PC-3 (cell line): ENCODE measurements around the gene FHAD1.

Experiments
- EZH2phosphoT487 ChIP-seq: fragments of 300-600 bp; sonication (generic); IDR thresholded peaks from 2 replicates; pipeline ENCODE4 v1.6.1; 2018; ENCODE audit warnings: mild to moderate bottlenecking, antibody characterized with exemption, low read length, borderline replicate concordance
- TF ChIP-seq, protein P1 (sequence below): fragments of 300-600 bp; sonication (generic); conservative IDR thresholded peaks from 2 replicates; pipeline ENCODE4 v1.5.1; 2017; ENCODE audit warnings: antibody characterized with exemption, low read depth, mild to moderate bottlenecking, low read length

DNA sequence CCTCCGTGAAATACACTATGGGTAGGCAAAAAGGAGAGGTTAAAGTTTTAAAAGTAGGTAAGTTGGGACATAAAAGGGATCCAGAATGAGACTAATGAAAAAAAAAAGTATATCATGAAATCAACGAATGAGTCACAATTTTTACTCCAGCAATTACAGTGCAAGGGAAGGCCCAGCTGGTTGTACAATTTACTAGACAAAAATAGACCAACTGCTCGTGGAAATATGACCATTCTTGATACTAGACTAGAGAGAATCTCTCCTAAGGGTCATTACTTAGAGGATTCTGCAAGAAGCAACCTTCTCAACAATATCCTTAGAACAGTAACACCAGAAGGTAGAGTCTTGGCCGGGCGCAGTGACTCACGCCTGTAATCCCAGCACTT lies 107.5 kb downstream of the FHAD1 start:
- TF ChIP-seq, protein P1, sequence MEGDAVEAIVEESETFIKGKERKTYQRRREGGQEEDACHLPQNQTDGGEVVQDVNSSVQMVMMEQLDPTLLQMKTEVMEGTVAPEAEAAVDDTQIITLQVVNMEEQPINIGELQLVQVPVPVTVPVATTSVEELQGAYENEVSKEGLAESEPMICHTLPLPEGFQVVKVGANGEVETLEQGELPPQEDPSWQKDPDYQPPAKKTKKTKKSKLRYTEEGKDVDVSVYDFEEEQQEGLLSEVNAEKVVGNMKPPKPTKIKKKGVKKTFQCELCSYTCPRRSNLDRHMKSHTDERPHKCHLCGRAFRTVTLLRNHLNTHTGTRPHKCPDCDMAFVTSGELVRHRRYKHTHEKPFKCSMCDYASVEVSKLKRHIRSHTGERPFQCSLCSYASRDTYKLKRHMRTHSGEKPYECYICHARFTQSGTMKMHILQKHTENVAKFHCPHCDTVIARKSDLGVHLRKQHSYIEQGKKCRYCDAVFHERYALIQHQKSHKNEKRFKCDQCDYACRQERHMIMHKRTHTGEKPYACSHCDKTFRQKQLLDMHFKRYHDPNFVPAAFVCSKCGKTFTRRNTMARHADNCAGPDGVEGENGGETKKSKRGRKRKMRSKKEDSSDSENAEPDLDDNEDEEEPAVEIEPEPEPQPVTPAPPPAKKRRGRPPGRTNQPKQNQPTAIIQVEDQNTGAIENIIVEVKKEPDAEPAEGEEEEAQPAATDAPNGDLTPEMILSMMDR, result no peak
- no peak for TF ChIP-seq EZH2phosphoT487
